Epithelial cell of esophagus (primary cell): ENCODE measurements around the gene ADGRL1.
"Not testable (repeated sequence)": the region's sequence is repeated elsewhere in the genome, so short reads cannot be mapped to it uniquely, and the experiment has no call there.

Source experiments
- DNase-seq: peaks from one replicate; pipeline ENCODE4 v3.0.0; 2010; ENCODE audit warnings: low read depth
- H3K4me3 ChIP-seq: 2 replicates; pipeline ENCODE4 v1.5.1; 2011; ENCODE audit warnings: mild to moderate bottlenecking, low read length, control low read depth
- TF ChIP-seq, protein P1 (sequence below): IDR thresholded peaks from 2 replicates; pipeline ENCODE4 v1.5.1; 2011; ENCODE audit warnings: low read depth, mild to moderate bottlenecking, low read length, control low read depth, inconsistent platforms; ENCODE audit not compliant: insufficient read depth; ENCODE audit errors: missing control alignments

ADGRL1 gene

GRCh38 chr19:14149509-14149994 is 56.4 kb downstream of the ADGRL1 start:
- no peak overlapping the region for H3K4me3 ChIP-seq

GRCh38 chr19:14148751-14149410 is 57.1 kb downstream of the ADGRL1 start:
- TF ChIP-seq, protein P1, sequence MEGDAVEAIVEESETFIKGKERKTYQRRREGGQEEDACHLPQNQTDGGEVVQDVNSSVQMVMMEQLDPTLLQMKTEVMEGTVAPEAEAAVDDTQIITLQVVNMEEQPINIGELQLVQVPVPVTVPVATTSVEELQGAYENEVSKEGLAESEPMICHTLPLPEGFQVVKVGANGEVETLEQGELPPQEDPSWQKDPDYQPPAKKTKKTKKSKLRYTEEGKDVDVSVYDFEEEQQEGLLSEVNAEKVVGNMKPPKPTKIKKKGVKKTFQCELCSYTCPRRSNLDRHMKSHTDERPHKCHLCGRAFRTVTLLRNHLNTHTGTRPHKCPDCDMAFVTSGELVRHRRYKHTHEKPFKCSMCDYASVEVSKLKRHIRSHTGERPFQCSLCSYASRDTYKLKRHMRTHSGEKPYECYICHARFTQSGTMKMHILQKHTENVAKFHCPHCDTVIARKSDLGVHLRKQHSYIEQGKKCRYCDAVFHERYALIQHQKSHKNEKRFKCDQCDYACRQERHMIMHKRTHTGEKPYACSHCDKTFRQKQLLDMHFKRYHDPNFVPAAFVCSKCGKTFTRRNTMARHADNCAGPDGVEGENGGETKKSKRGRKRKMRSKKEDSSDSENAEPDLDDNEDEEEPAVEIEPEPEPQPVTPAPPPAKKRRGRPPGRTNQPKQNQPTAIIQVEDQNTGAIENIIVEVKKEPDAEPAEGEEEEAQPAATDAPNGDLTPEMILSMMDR: no peak
- no peak for DNase-seq
- H3K4me3 ChIP-seq: no peak overlapping the region

More at GRCh38 chr19:14149509-14149994, 56.4 kb downstream of the ADGRL1 start:
- peak; percentile 22 for DNase-seq
- TF ChIP-seq, protein P1: no peak

DNA sequence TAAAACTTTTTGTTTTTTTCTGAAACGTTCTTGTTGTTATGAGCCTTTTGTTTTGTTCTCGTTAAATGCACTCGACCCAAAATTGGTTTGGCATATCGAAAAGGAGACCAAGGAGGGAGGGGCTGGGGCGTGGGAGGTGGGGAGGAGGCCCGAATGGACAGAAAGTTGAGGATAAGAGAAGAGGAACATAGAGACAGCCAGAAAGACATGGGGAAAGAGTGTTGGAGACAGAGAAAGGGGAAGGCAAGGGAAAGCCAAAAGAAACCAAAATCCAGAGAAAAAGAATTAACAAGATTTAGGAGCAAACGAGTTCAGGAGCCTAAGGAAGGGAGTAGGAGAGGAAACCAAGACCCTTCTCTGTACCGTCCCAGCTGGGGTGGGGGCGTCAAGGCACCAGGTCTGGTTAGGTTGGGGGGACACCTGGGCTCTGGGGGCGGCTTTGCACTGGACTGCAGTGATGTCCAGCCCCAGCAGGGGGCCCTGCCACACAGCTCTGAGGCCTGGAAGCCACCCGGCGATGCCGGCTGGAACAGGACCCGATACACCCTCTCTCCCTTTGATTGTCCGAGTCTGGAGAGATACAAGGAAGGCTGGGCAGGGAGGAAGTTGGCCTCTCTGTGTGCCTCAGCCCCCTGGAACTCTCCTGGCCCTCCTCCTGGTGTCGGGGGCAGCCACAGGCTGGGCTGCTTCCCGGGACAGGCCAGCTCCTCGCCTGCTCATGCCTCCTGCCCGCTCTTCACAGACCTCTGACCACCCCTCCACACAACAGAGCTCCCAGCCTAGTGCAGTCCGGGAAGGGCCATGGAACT is 58.0 kb downstream of the ADGRL1 start:
- H3K4me3 ChIP-seq: no peak overlapping the region
- DNase-seq: peak; percentile 50
- TF ChIP-seq, protein P1: peak; percentile 78

DNA sequence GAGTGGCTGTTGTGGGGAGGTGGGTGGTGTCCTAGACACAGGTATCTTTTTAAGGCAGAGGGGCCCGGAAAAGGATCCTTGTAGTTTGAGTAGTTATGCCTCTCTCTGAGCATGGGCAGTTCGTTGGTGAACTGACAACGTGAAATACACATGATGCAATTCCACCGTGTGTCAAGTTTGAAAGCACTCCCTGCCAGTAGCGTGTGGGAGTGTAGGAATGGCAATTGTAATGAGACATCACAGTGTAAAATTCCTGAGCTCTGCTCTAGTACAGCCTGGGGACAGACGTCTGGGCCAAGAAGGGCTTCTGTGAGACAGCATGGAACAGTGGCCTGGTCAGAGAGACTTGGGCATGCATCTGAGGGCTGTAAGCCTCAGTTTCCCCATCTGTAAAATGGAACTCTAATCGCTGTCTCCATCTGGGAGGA is 59.2 kb downstream of the ADGRL1 start:
- TF ChIP-seq, protein P1: no peak
- DNase-seq: peak; percentile 85
- H3K4me3 ChIP-seq: no peak overlapping the region

- H3K4me3 ChIP-seq, DNase-seq: not testable (repeated sequence)
Observed at GRCh38 chr19:14146169-14146568, 59.8 kb downstream of the ADGRL1 start.

GRCh38 chr19:14145381-14145780 is 60.6 kb downstream of the ADGRL1 start:
- TF ChIP-seq, protein P1: no peak
- no peak overlapping the region for H3K4me3 ChIP-seq
- no peak for DNase-seq

- no peak for DNase-seq
- no peak overlapping the region for H3K4me3 ChIP-seq
- TF ChIP-seq, protein P1: no peak
Observed at GRCh38 chr19:14142262-14143190, 63.4 kb downstream of the ADGRL1 start.
